ENCODE measurements around the gene PNKD. TPM values are rescaled to one million over a fixed set of nuclear protein-coding genes. Genes with fewer than 3 reads are reported as not detected.

Gene PNKD
- total RNA-seq, 2 experiments from 2014 or later, result 66.3 to 74.5 TPM

DNA sequence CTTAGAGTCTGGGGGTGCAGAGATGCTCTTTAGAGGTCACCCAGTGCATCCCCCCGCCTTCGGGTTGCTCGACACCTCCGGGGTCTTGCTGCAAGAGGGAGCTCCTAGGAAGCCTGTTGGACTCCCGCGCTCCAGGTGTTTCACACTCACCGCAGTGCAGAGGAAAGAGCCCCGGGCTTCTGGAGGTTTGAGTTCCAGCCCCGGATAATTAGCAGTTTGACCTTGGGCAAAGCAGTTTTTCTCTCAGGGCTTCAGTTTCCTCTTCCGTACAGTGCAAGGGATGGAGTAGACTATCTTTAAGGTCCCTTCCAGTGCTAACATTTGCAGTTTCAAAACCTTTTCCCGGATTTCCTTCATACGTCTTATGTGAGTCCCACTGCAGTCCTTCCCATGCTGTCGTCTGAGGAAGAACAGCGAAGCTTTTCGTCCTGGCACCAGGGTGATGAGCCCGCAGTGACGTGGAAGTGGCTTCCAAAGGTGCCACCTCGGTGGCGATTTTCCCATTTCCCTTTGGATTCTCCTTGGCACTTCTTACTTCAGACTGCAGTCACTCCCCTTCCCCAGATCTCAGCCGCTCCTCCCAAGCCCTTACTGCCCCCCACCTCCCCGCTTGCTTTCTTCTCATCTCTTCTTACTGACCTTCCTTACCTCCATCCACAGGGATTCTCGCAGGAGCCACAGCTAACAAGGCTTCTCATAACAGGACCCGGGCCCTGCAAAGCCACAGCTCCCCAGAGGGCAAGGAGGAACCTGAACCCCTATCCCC lies 585 bp downstream of the PNKD start:
- peak overlapping the region; percentile 44 for H3K27ac ChIP-seq (ENCODE audit: low read depth, low read length, poor library complexity, severe bottlenecking)
- H3K4me3 ChIP-seq (ENCODE audit: low read depth, low read length, poor library complexity, severe bottlenecking), result peak overlapping the region; percentile 97
- peaks cover 23% of the 10 kb centered on the region for H3K4me1 ChIP-seq (ENCODE audit: insufficient read depth, low read length, poor library complexity, severe bottlenecking)
- H3K36me3 ChIP-seq (ENCODE audit: insufficient read depth, low read length), result peaks cover 48% of the 10 kb centered on the region
- peak overlapping the region; percentile 86 for H3K4me2 ChIP-seq (ENCODE audit: low read length)
- no TSS peak for BruUV-seq (replicated peaks)
- no peaks in the 10 kb centered on the region for H3K9me2 ChIP-seq (ENCODE audit: insufficient read depth, low read length)
- H3K79me2 ChIP-seq (ENCODE audit: insufficient read depth, low read depth, low read length), result peaks cover 23% of the 10 kb centered on the region; the same call in 1 of the 2 replicates
- no peaks in the 10 kb centered on the region for H3K9me3 ChIP-seq (ENCODE audit: low read length)
- H4K20me1 ChIP-seq (ENCODE audit: insufficient read depth, low read length), result no peaks in the 10 kb centered on the region
- TF ChIP-seq, protein P1, sequence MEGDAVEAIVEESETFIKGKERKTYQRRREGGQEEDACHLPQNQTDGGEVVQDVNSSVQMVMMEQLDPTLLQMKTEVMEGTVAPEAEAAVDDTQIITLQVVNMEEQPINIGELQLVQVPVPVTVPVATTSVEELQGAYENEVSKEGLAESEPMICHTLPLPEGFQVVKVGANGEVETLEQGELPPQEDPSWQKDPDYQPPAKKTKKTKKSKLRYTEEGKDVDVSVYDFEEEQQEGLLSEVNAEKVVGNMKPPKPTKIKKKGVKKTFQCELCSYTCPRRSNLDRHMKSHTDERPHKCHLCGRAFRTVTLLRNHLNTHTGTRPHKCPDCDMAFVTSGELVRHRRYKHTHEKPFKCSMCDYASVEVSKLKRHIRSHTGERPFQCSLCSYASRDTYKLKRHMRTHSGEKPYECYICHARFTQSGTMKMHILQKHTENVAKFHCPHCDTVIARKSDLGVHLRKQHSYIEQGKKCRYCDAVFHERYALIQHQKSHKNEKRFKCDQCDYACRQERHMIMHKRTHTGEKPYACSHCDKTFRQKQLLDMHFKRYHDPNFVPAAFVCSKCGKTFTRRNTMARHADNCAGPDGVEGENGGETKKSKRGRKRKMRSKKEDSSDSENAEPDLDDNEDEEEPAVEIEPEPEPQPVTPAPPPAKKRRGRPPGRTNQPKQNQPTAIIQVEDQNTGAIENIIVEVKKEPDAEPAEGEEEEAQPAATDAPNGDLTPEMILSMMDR (conservative IDR thresholded peaks at IDR 0.05; ENCODE audit: low read length), result no peak
- TF ChIP-seq EZH2phosphoT487 (IDR thresholded peaks at IDR 0.05; ENCODE audit: borderline replicate concordance, low read depth, low read length), result no peak
- DNase-seq (ENCODE audit: low spot score), result peak; percentile 48
- intact Hi-C loops (cut with micrococcal nuclease; ENCODE audit: unreplicated experiment), result loop anchor here (1.0 to 5.0 kb wide), 6 partner anchors 52 to 376 kb away; partner anchors contain the start of genes CNOT9, CXCR1 and USP37
- ChIA-PET CTCF (ENCODE audit: unreplicated experiment) (interaction anchor here (0.5 to 3.3 kb wide), 4 partner anchors 15 to 129 kb away, joined by 3 to 17 read pairs (median 4); partner anchors contain the start of gene CTDSP1), POLR2A (interaction anchor here (0.5 to 4.2 kb wide), 15 partner anchors 11 to 150 kb away, joined by 3 to 35 read pairs (median 4); no protein-coding TSS in a partner anchor)
- peak overlapping the region; percentile 54; the same call in 1 of the 2 replicates for H2AFZ ChIP-seq (ENCODE audit: low read length)

DNA sequence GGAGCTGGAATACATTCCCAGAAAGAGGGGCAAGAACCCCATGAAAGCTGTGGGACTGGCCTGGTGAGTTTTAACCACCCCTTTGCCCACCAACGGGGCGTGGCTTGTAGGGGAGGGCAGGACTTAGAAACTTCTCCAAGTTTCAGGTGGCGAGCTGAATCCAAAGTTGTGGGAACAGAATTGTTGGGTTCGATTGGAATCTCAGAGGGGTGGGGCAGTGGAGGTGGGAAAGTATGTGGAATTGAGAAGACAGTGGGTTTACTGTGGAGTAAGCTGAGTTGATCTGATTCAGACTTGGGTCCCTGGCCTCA lies 1.1 kb downstream of the PNKD start:
- ChIA-PET CTCF (ENCODE audit: unreplicated experiment) (interaction anchor here (0.6 to 3.3 kb wide), 4 partner anchors 14 to 85 kb away, joined by 3 to 17 read pairs (median 6); partner anchors contain the start of gene CATIP), POLR2A (interaction anchor here (1.2 to 4.2 kb wide), 6 partner anchors 12 to 89 kb away, joined by 3 to 35 read pairs (median 5); no protein-coding TSS in a partner anchor)
- Histone ChIP-seq H3K36me3 (ENCODE audit: insufficient read depth, low read length) (peaks cover 48% of the 10 kb centered on the region), H2AFZ (ENCODE audit: low read length) (no peak overlapping the region), H3K4me3 (ENCODE audit: low read depth, low read length, poor library complexity, severe bottlenecking) (peak overlapping the region; percentile 97), H3K9me3 (ENCODE audit: low read length) (no peaks in the 10 kb centered on the region), H3K4me2 (ENCODE audit: low read length) (peak overlapping the region; percentile 86), H3K27ac (ENCODE audit: low read depth, low read length, poor library complexity, severe bottlenecking) (peak overlapping the region; percentile 44), H3K9me2 (ENCODE audit: insufficient read depth, low read length) (no peaks in the 10 kb centered on the region), H3K79me2 (ENCODE audit: insufficient read depth, low read depth, low read length) (peaks cover 23% of the 10 kb centered on the region; the same call in 1 of the 2 replicates), H4K20me1 (ENCODE audit: insufficient read depth, low read length) (no peaks in the 10 kb centered on the region), H3K4me1 (ENCODE audit: insufficient read depth, low read length, poor library complexity, severe bottlenecking) (peaks cover 23% of the 10 kb centered on the region)
- intact Hi-C loops (cut with micrococcal nuclease; ENCODE audit: unreplicated experiment), result loop anchor here (2.0 to 5.0 kb wide), 4 partner anchors 53 to 376 kb away; partner anchors contain the start of gene CXCR1
- no TSS peak for BruUV-seq (replicated peaks)
- TF ChIP-seq, protein P1 (conservative IDR thresholded peaks at IDR 0.05; ENCODE audit: low read length), result no peak
- TF ChIP-seq EZH2phosphoT487 (IDR thresholded peaks at IDR 0.05; ENCODE audit: borderline replicate concordance, low read depth, low read length), result no peak
- no peak for DNase-seq (ENCODE audit: low spot score)
